Fibroblast of pulmonary artery (primary cell): ENCODE measurements around the gene MAD2L1.
A peak's percentile ranks its signal among the peaks of the same experiment; 100 is the strongest.

Experiments used
- DNase-seq: peaks from one replicate; pipeline ENCODE4 v3.0.0-alpha.2; 2010; ENCODE audit warnings: low read depth
- H3K4me3 ChIP-seq: replicated peaks from 2 replicates; pipeline ENCODE4 v1.5.1; 2011; ENCODE audit warnings: low read depth, mild to moderate bottlenecking, control low read depth, low read length, moderate library complexity
- CTCF ChIP-seq: IDR thresholded peaks from 2 replicates; pipeline ENCODE4 v1.5.1; 2011; ENCODE audit warnings: mild to moderate bottlenecking, control low read depth, low read length, inconsistent platforms; ENCODE audit errors: missing control alignments

Gene MAD2L1

GRCh38 chr4:120018786-120019185, 47.9 kb downstream of the MAD2L1 start:
- no peak for DNase-seq
- no peak for TF ChIP-seq CTCF
- no peak overlapping the region for H3K4me3 ChIP-seq

- no peak overlapping the region for H3K4me3 ChIP-seq
- TF ChIP-seq CTCF = no peak
- no peak for DNase-seq
These were observed 48.5 kb downstream of the MAD2L1 start for GRCh38 chr4:120017939-120018692.

- no peak for DNase-seq
- no peak overlapping the region for H3K4me3 ChIP-seq
- no peak for TF ChIP-seq CTCF
These were observed 54.9 kb downstream of the MAD2L1 start for GRCh38 chr4:120011725-120012124.

GRCh38 chr4:120010646-120011045, 56.0 kb downstream of the MAD2L1 start:
- no peak for TF ChIP-seq CTCF
- DNase-seq = no peak
- no peak overlapping the region for H3K4me3 ChIP-seq

GRCh38 chr4:120009731-120010130, 56.9 kb downstream of the MAD2L1 start:
- peak; percentile 19 for DNase-seq
- no peak overlapping the region for H3K4me3 ChIP-seq
- no peak for TF ChIP-seq CTCF

GRCh38 chr4:120008957-120009356, 57.7 kb downstream of the MAD2L1 start:
- DNase-seq = no peak
- TF ChIP-seq CTCF = no peak
- H3K4me3 ChIP-seq = no peak overlapping the region

- DNase-seq = no peak
- no peak overlapping the region for H3K4me3 ChIP-seq
- no peak for TF ChIP-seq CTCF
These were observed 58.7 kb downstream of the MAD2L1 start for GRCh38 chr4:120007896-120008436.
